Peyer's patch (tissue), 4 donors: ENCODE results near the gene PLEKHA7.

Source experiments
- POLR2A ChIP-seq, 2 donors: fragments of 450-650 bp; IDR thresholded peaks; one replicate each; pipeline ENCODE4 v1.5.1; 2017; ENCODE audit warnings: antibody characterized with exemption in 2 of 2, mild to moderate bottlenecking in 2 of 2, moderate library complexity in 2 of 2
- TF ChIP-seq, protein P1 (sequence below), 6 experiments: fragments of 450-650 bp in 4 of 6; fragments of 200-600 bp in 2 of 6; sonication (generic) in 1 of 6; IDR thresholded peaks; one replicate each; pipeline ENCODE4 v1.5.1; 2017 to 2019; ENCODE audit warnings: antibody characterized with exemption in 6 of 6, mild to moderate bottlenecking in 3 of 6, moderate library complexity in 1 of 6

GRCh38 chr11:17002543-17002942 lies 11.7 kb downstream of the PLEKHA7 start:
- no peak for TF ChIP-seq POLR2A (IDR thresholded peaks at IDR 0.05)
- TF ChIP-seq, protein P1, sequence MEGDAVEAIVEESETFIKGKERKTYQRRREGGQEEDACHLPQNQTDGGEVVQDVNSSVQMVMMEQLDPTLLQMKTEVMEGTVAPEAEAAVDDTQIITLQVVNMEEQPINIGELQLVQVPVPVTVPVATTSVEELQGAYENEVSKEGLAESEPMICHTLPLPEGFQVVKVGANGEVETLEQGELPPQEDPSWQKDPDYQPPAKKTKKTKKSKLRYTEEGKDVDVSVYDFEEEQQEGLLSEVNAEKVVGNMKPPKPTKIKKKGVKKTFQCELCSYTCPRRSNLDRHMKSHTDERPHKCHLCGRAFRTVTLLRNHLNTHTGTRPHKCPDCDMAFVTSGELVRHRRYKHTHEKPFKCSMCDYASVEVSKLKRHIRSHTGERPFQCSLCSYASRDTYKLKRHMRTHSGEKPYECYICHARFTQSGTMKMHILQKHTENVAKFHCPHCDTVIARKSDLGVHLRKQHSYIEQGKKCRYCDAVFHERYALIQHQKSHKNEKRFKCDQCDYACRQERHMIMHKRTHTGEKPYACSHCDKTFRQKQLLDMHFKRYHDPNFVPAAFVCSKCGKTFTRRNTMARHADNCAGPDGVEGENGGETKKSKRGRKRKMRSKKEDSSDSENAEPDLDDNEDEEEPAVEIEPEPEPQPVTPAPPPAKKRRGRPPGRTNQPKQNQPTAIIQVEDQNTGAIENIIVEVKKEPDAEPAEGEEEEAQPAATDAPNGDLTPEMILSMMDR (IDR thresholded peaks at IDR 0.05), result no peak
